Liver (tissue), 9 donors: ENCODE results near the gene NRN1. TPM values are rescaled to one million over a fixed set of nuclear protein-coding genes. Genes with fewer than 3 reads are reported as not detected.

ENCODE experiments used
- DNase-seq: peaks from one replicate; pipeline ENCODE4 v3.0.0-alpha.2; 2017; ENCODE audit warnings: low spot score
- H3K27ac ChIP-seq, 2 donors: one replicate each; pipeline ENCODE4 v1.7.0; 2013; ENCODE audit warnings: inconsistent platforms in 2 of 2, low read length in 2 of 2, control low read depth in 1 of 2, low read depth in 1 of 2, mild to moderate bottlenecking in 1 of 2
- H3K27me3 ChIP-seq, 4 donors: one replicate each; pipeline versions ENCODE4 v1.6.1 to v1.7.0; 2013; ENCODE audit warnings: low read length in 3 of 4, inconsistent platforms in 1 of 4, mild to moderate bottlenecking in 1 of 4, moderate library complexity in 1 of 4; ENCODE audit not compliant: control insufficient read depth in 4 of 4, insufficient read depth in 4 of 4
- H3K36me3 ChIP-seq, 4 donors: one replicate each; pipeline versions ENCODE4 v1.6.1 to v1.7.0; 2013; ENCODE audit warnings: low read length in 3 of 4, mild to moderate bottlenecking in 3 of 4, low read depth in 1 of 4, moderate library complexity in 1 of 4; ENCODE audit not compliant: control insufficient read depth in 4 of 4, insufficient read depth in 3 of 4
- H3K4me1 ChIP-seq, 4 donors: one replicate each; pipeline versions ENCODE4 v1.6.1 to v1.7.0; 2013; ENCODE audit warnings: low read length in 3 of 4, mild to moderate bottlenecking in 3 of 4, moderate library complexity in 1 of 4; ENCODE audit not compliant: control insufficient read depth in 4 of 4, insufficient read depth in 4 of 4
- H3K4me3 ChIP-seq, 3 donors: one replicate each; pipeline versions ENCODE4 v1.6.1 to v1.7.0; 2013; ENCODE audit warnings: low read length in 3 of 3, control low read depth in 1 of 3, low read depth in 1 of 3, mild to moderate bottlenecking in 1 of 3
- H3K9ac ChIP-seq, 2 donors: one replicate each; pipeline ENCODE4 v1.7.0; 2013; ENCODE audit warnings: low read length in 2 of 2, mild to moderate bottlenecking in 2 of 2, moderate library complexity in 2 of 2, control low read depth in 1 of 2, low read depth in 1 of 2
- H3K9me3 ChIP-seq, 4 donors: one replicate each; pipeline versions ENCODE4 v1.6.1 to v1.7.0; 2013; ENCODE audit warnings: low read length in 3 of 4; ENCODE audit not compliant: control insufficient read depth in 4 of 4
- EGR1 ChIP-seq, 2 donors: IDR thresholded peaks; 2 replicates each; pipeline ENCODE4 v1.6.1; 2016 to 2018; ENCODE audit warnings: antibody characterized with exemption in 2 of 2, low read depth in 2 of 2
- FOXA1 ChIP-seq: IDR thresholded peaks from 2 replicates; pipeline ENCODE4 v1.6.1; 2016; ENCODE audit warnings: antibody characterized with exemption
- FOXA2 ChIP-seq: IDR thresholded peaks from 2 replicates; pipeline ENCODE4 v1.6.1; 2016; ENCODE audit warnings: antibody characterized with exemption
- GABPA ChIP-seq, 2 donors: IDR thresholded peaks in 1 of 2; conservative IDR thresholded peaks in 1 of 2; 2 replicates each; pipeline ENCODE4 v1.6.1; 2016; ENCODE audit warnings: antibody characterized with exemption in 2 of 2, mild to moderate bottlenecking in 1 of 2, moderate library complexity in 1 of 2
- HNF4A ChIP-seq, 2 donors: conservative IDR thresholded peaks; 2 replicates each; pipeline ENCODE4 v1.6.1; 2016; ENCODE audit warnings: antibody characterized with exemption in 2 of 2, mild to moderate bottlenecking in 2 of 2
- HNF4G ChIP-seq: IDR thresholded peaks from 2 replicates; pipeline ENCODE4 v1.6.1; 2016; ENCODE audit warnings: antibody characterized with exemption
- JUND ChIP-seq, 2 donors: IDR thresholded peaks; 2 replicates each; pipeline ENCODE4 v1.6.1; 2016; ENCODE audit warnings: antibody characterized with exemption in 2 of 2
- NR2F2 ChIP-seq: IDR thresholded peaks from 2 replicates; pipeline ENCODE4 v1.6.1; 2016; ENCODE audit warnings: antibody characterized with exemption
- RAD21 ChIP-seq, 2 donors: IDR thresholded peaks; 2 replicates each; pipeline ENCODE4 v1.6.1; 2016; ENCODE audit warnings: antibody characterized with exemption in 2 of 2, mild to moderate bottlenecking in 2 of 2
- RXRA ChIP-seq, 2 donors: IDR thresholded peaks; 2 replicates each; pipeline ENCODE4 v1.6.1; 2017 to 2018; ENCODE audit warnings: antibody characterized with exemption in 2 of 2, mild to moderate bottlenecking in 1 of 2
- SP1 ChIP-seq: IDR thresholded peaks from 2 replicates; pipeline ENCODE4 v1.6.1; 2018; ENCODE audit warnings: antibody characterized with exemption, mild to moderate bottlenecking
- TAF1 ChIP-seq: conservative IDR thresholded peaks from 2 replicates; pipeline ENCODE4 v1.6.1; 2016; ENCODE audit warnings: antibody characterized with exemption, mild to moderate bottlenecking
- YY1 ChIP-seq: IDR thresholded peaks from 2 replicates; pipeline ENCODE4 v1.6.1; 2016; ENCODE audit warnings: antibody characterized with exemption, mild to moderate bottlenecking
- WGBS: extraction: QIAGEN DNeasy Blood & Tissue Kit; methylation state at CpG from one replicate; pipeline ENCODE4 v1.1.7; 2013; 5-methylcytosine and 5-hydroxymethylcytosine counted together
- polyA plus RNA-seq, 2 donors: library from polyadenylated mRNA; stranded (reverse) in 1 of 2; unstranded in 1 of 2; fragments of 200-250 nt in 1 of 2; fragments of >200 nt in 1 of 2; fragmentation: Nextera tagmentation in 1 of 2; extraction: Ambion mirVana in 1 of 2; gene quantifications; one replicate each; pipeline versions ENCODE4 v1.2.1 to v1.2.3, GENCODE V29; 2013 to 2015
- total RNA-seq, 2 donors: library from RNA; depleted of rRNA; stranded (reverse); fragments of >200 nt; gene quantifications; one replicate each; pipeline ENCODE4 v1.2.3, GENCODE V29; 2014
- TF ChIP-seq, protein P1 (sequence below): IDR thresholded peaks from 2 replicates; pipeline ENCODE4 v1.6.1; 2016; ENCODE audit warnings: antibody characterized with exemption, mild to moderate bottlenecking
- TF ChIP-seq, protein P2 (sequence below): IDR thresholded peaks from 2 replicates; pipeline ENCODE4 v1.6.1; 2016; ENCODE audit warnings: antibody characterized with exemption
- TF ChIP-seq, protein P3 (sequence below): IDR thresholded peaks from 2 replicates; pipeline ENCODE4 v1.6.1; 2016; ENCODE audit warnings: antibody characterized with exemption
- TF ChIP-seq, protein P4 (sequence below): fragments of 150-350 bp; IDR thresholded peaks from 2 replicates; pipeline ENCODE4 v1.5.1; 2017; ENCODE audit warnings: improper control_type of control experiment, low read depth, low read length; ENCODE audit not compliant: missing input control
- TF ChIP-seq, protein P5 (sequence below): IDR thresholded peaks from 2 replicates; pipeline ENCODE4 v1.6.1; 2016; ENCODE audit warnings: antibody characterized with exemption
- donor health status: healthy.
- donor health status: healthy.
- donor health status: healthy.
- donor health status: healthy.
- donor health status: healthy.

NRN1 gene
- total and polyA plus RNA-seq, 4 donors = 1.2 to 2.9 (median 1.6) TPM

DNA sequence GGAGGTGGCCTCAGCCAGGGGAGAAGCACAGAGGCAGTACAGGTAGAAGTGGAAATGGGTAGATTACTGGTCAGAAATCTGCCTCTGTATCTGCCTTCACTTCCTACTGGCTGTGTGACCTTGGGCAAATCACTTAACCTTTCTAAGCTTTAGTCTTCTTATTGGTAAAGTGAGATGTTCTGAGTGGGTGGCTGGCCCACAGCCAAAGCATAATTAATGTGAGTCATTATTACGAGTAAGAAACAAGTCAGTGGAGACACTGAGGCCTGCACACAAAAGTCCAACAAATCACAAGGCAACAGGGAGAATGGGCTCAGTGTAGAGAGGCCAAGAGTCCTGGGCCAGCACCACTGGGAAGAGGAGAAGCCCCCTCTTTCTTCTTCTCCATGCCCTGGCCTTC is 39.1 kb downstream of the NRN1 start:
- Histone ChIP-seq H3K9ac (no peak overlapping the region), H3K27ac (no peak overlapping the region), H3K4me3 (no peak overlapping the region), H3K27me3 (no peaks in the 10 kb centered on the region), H3K9me3 (no peaks in the 10 kb centered on the region), H3K36me3 (no peaks in the 10 kb centered on the region), H3K4me1 (peaks cover 0 to 2% (median 0%) of the 10 kb centered on the region in 4 donors)
- TF ChIP-seq SP1 (no peak), FOXA1 (no peak), RAD21 (IDR thresholded peaks at IDR 0.05) (no peak), TAF1 (no peak), HNF4A (conservative IDR thresholded peaks at IDR 0.05) (no peak), RXRA (IDR thresholded peaks at IDR 0.05) (no peak), NR2F2 (no peak), FOXA2 (no peak), YY1 (no peak), GABPA (IDR thresholded peaks at IDR 0.05 in 1 of 2, conservative IDR thresholded peaks at IDR 0.05 in 1 of 2) (no peak), EGR1 (IDR thresholded peaks at IDR 0.05; ENCODE audit: low read depth in 2 of 2) (no peak), HNF4G (no peak), JUND (IDR thresholded peaks at IDR 0.05) (no peak)
- TF ChIP-seq, protein P1, sequence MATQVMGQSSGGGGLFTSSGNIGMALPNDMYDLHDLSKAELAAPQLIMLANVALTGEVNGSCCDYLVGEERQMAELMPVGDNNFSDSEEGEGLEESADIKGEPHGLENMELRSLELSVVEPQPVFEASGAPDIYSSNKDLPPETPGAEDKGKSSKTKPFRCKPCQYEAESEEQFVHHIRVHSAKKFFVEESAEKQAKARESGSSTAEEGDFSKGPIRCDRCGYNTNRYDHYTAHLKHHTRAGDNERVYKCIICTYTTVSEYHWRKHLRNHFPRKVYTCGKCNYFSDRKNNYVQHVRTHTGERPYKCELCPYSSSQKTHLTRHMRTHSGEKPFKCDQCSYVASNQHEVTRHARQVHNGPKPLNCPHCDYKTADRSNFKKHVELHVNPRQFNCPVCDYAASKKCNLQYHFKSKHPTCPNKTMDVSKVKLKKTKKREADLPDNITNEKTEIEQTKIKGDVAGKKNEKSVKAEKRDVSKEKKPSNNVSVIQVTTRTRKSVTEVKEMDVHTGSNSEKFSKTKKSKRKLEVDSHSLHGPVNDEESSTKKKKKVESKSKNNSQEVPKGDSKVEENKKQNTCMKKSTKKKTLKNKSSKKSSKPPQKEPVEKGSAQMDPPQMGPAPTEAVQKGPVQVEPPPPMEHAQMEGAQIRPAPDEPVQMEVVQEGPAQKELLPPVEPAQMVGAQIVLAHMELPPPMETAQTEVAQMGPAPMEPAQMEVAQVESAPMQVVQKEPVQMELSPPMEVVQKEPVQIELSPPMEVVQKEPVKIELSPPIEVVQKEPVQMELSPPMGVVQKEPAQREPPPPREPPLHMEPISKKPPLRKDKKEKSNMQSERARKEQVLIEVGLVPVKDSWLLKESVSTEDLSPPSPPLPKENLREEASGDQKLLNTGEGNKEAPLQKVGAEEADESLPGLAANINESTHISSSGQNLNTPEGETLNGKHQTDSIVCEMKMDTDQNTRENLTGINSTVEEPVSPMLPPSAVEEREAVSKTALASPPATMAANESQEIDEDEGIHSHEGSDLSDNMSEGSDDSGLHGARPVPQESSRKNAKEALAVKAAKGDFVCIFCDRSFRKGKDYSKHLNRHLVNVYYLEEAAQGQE = no peak
- TF ChIP-seq, protein P2, sequence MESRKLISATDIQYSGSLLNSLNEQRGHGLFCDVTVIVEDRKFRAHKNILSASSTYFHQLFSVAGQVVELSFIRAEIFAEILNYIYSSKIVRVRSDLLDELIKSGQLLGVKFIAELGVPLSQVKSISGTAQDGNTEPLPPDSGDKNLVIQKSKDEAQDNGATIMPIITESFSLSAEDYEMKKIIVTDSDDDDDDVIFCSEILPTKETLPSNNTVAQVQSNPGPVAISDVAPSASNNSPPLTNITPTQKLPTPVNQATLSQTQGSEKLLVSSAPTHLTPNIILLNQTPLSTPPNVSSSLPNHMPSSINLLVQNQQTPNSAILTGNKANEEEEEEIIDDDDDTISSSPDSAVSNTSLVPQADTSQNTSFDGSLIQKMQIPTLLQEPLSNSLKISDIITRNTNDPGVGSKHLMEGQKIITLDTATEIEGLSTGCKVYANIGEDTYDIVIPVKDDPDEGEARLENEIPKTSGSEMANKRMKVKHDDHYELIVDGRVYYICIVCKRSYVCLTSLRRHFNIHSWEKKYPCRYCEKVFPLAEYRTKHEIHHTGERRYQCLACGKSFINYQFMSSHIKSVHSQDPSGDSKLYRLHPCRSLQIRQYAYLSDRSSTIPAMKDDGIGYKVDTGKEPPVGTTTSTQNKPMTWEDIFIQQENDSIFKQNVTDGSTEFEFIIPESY = no peak
- TF ChIP-seq, protein P3, sequence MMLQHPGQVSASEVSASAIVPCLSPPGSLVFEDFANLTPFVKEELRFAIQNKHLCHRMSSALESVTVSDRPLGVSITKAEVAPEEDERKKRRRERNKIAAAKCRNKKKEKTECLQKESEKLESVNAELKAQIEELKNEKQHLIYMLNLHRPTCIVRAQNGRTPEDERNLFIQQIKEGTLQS = no peak
- TF ChIP-seq, protein P4, sequence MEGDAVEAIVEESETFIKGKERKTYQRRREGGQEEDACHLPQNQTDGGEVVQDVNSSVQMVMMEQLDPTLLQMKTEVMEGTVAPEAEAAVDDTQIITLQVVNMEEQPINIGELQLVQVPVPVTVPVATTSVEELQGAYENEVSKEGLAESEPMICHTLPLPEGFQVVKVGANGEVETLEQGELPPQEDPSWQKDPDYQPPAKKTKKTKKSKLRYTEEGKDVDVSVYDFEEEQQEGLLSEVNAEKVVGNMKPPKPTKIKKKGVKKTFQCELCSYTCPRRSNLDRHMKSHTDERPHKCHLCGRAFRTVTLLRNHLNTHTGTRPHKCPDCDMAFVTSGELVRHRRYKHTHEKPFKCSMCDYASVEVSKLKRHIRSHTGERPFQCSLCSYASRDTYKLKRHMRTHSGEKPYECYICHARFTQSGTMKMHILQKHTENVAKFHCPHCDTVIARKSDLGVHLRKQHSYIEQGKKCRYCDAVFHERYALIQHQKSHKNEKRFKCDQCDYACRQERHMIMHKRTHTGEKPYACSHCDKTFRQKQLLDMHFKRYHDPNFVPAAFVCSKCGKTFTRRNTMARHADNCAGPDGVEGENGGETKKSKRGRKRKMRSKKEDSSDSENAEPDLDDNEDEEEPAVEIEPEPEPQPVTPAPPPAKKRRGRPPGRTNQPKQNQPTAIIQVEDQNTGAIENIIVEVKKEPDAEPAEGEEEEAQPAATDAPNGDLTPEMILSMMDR = no peak
- TF ChIP-seq, protein P5, sequence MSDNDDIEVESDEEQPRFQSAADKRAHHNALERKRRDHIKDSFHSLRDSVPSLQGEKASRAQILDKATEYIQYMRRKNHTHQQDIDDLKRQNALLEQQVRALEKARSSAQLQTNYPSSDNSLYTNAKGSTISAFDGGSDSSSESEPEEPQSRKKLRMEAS = no peak
- no peak for DNase-seq
- 84% methylated on average over 1 of the region's 1 CpG for WGBS
